OCI-LY7 (cell line): ENCODE measurements around the gene WDFY3.

ENCODE experiments used
- EZH2phosphoT487 ChIP-seq: fragments of 200-600 bp; sonication (generic); IDR thresholded peaks from 2 replicates; pipeline ENCODE4 v1.6.1; 2018; ENCODE audit warnings: low read depth, borderline replicate concordance, mild to moderate bottlenecking, mixed run types, antibody characterized with exemption, low read length, moderate library complexity, mixed read lengths
- TF ChIP-seq, protein P1 (sequence below): fragments of 200-600 bp; sonication (generic); conservative IDR thresholded peaks from 2 replicates; pipeline ENCODE4 v1.5.1; 2014; ENCODE audit warnings: mild to moderate bottlenecking, antibody characterized with exemption, low read length, moderate library complexity, mixed read lengths

DNA sequence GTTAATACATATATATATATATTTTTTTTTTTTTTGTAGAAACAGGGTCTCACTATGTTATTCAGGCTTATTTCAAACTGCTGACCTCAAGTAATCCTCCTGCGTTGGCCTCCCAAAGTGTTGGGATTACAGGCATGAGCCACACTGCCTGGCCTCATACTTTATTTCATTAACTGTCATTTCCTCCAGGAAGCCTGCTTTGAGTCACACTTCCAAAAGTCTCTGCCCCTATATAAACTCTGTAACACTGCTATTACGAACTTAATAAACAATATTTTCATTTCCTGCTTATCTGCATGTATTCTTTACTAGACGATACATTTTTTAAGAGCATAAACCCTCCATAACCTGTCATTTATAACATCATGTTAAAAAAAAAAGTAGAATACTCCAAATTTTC lies 167.2 kb downstream of the WDFY3 start:
- TF ChIP-seq, protein P1, sequence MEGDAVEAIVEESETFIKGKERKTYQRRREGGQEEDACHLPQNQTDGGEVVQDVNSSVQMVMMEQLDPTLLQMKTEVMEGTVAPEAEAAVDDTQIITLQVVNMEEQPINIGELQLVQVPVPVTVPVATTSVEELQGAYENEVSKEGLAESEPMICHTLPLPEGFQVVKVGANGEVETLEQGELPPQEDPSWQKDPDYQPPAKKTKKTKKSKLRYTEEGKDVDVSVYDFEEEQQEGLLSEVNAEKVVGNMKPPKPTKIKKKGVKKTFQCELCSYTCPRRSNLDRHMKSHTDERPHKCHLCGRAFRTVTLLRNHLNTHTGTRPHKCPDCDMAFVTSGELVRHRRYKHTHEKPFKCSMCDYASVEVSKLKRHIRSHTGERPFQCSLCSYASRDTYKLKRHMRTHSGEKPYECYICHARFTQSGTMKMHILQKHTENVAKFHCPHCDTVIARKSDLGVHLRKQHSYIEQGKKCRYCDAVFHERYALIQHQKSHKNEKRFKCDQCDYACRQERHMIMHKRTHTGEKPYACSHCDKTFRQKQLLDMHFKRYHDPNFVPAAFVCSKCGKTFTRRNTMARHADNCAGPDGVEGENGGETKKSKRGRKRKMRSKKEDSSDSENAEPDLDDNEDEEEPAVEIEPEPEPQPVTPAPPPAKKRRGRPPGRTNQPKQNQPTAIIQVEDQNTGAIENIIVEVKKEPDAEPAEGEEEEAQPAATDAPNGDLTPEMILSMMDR, result no peak
- no peak for TF ChIP-seq EZH2phosphoT487
